K562 (cell line): ENCODE data around the gene NEUROD2. TPM values are rescaled to one million over a fixed set of nuclear protein-coding genes. Genes with fewer than 3 reads are reported as not detected.

Experiments
- ATAC-seq: fragments of 200-7000 bp; cut with Tn5 transposase; 3 replicates; pipeline ENCODE4 v1.9.1; 2020; ENCODE audit warnings: moderate library complexity
- BruUV-seq: library from RNA; stranded (reverse); fragments of 400-500 nt; replicated peaks from 2 replicates; lab custom pipeline; 2021; lab: Mats Ljungman, UMichigan
- CTCF ChIA-PET: fragments of 300-600 bp; formaldehyde crosslinking; extraction: SDS; loops from one replicate; lab custom pipeline; 2021; ENCODE audit warnings: low intra/inter-chr PET ratio; lab: Yijun Ruan, JAX
- POLR2A ChIA-PET: fragments of 300-600, 350-650 bp; sonication (Branson Sonifier 250); formaldehyde crosslinking; extraction: SDS; loops from one replicate; lab custom pipeline; 2021; ENCODE audit warnings: antibody characterized with exemption, inconsistent platforms; lab: Yijun Ruan, JAX
- DNase-seq, 4 experiments: peaks; one replicate each; pipeline versions ENCODE4 v3.0.0 to v3.0.0-alpha.2; 2011 to 2018; ENCODE audit warnings: low spot score in 3 of 4, mixed read lengths in 3 of 4; ENCODE audit errors: extremely low read depth in 1 of 4
- FAIRE-seq: peaks from 2 replicates; lab custom pipeline; 2011; peaks lifted over from hg19 to GRCh38; lab: Jason Lieb, UNC
- H2AFZ ChIP-seq: 2 replicates; pipeline ENCODE4 v1.6.0; 2011; ENCODE audit warnings: low read depth, low read length, control low read depth, inconsistent platforms
- H3K27ac ChIP-seq: fragments of 200-600 bp; 3 replicates; pipeline ENCODE4 v1.8.0; 2011; ENCODE audit warnings: low read depth, mild to moderate bottlenecking, control low read depth, inconsistent platforms, low read length, moderate library complexity, mixed read lengths; ENCODE audit errors: extremely low read depth
- H3K27me3 ChIP-seq, 2 experiments: fragments of 300-600 bp in 1 of 2; 2 replicates in 1 of 2; 3 replicates in 1 of 2; pipeline versions ENCODE4 v1.6.0 to v1.8.0; 2011; ENCODE audit warnings: inconsistent platforms in 2 of 2, low read length in 2 of 2, mild to moderate bottlenecking in 1 of 2, mixed read lengths in 1 of 2, moderate library complexity in 1 of 2; ENCODE audit not compliant: control insufficient read depth in 2 of 2, insufficient read depth in 2 of 2
- H3K36me3 ChIP-seq: fragments of 300-600 bp; 3 replicates; pipeline ENCODE4 v1.8.0; 2011; ENCODE audit warnings: mild to moderate bottlenecking, low read length, inconsistent platforms; ENCODE audit not compliant: control insufficient read depth, insufficient read depth
- H3K4me1 ChIP-seq, 2 experiments: fragments of 200-600 bp in 1 of 2; replicated peaks in 1 of 2; 2 replicates in 1 of 2; 3 replicates in 1 of 2; pipeline versions ENCODE4 v1.5.1 to v1.8.0; 2011; ENCODE audit warnings: inconsistent platforms in 2 of 2, low read length in 2 of 2, mild to moderate bottlenecking in 1 of 2, mixed read lengths in 1 of 2, moderate library complexity in 1 of 2; ENCODE audit not compliant: control insufficient read depth in 2 of 2, insufficient read depth in 2 of 2
- H3K4me2 ChIP-seq: 2 replicates; pipeline ENCODE4 v1.6.1; 2011; ENCODE audit warnings: low read length, control low read depth, inconsistent platforms, mixed read lengths; ENCODE audit not compliant: insufficient read depth
- H3K4me3 ChIP-seq: fragments of 200-600 bp; sonication (generic), shearing (Covaris generic); 2 replicates; pipeline ENCODE4 v1.5.1; 2016; ENCODE audit warnings: control low read depth, inconsistent platforms
- H3K79me2 ChIP-seq: fragments of 200-600 bp; 3 replicates; pipeline ENCODE4 v1.8.0; 2011; ENCODE audit warnings: low read length, inconsistent platforms; ENCODE audit not compliant: control insufficient read depth, insufficient read depth
- H3K9ac ChIP-seq, 2 experiments: 2 replicates each; pipeline versions ENCODE4 v1.6.0 to v1.6.1; 2011; ENCODE audit warnings: low read depth in 2 of 2, low read length in 2 of 2, control low read depth in 1 of 2, inconsistent platforms in 1 of 2, mild to moderate bottlenecking in 1 of 2, mixed read lengths in 1 of 2; ENCODE audit not compliant: insufficient read depth in 1 of 2
- H3K9me1 ChIP-seq: one replicate; pipeline ENCODE4 v1.6.0; 2011; ENCODE audit warnings: inconsistent platforms, mild to moderate bottlenecking, low read length, moderate library complexity; ENCODE audit not compliant: control insufficient read depth, insufficient read depth
- H3K9me3 ChIP-seq: replicated peaks from 2 replicates; pipeline ENCODE4 v1.5.1; 2011; ENCODE audit warnings: low read depth, low read length, inconsistent platforms; ENCODE audit not compliant: control insufficient read depth, insufficient read depth
- H4K20me1 ChIP-seq: replicated peaks from 2 replicates; pipeline ENCODE4 v1.6.1; 2011; ENCODE audit warnings: low read length, inconsistent platforms, mixed read lengths; ENCODE audit not compliant: control insufficient read depth, insufficient read depth
- HDAC3 ChIP-seq: fragments of 450-650 bp; IDR thresholded peaks from 2 replicates; pipeline ENCODE4 v1.6.1; 2018; ENCODE audit warnings: borderline replicate concordance, mild to moderate bottlenecking, moderate library complexity; ENCODE audit not compliant: partially characterized antibody
- HMG20A ChIP-seq: fragments of 450-650 bp; formaldehyde crosslinking; conservative IDR thresholded peaks from 2 replicates; pipeline ENCODE4 v1.4.0; 2020; ENCODE audit warnings: mild to moderate bottlenecking, mixed read lengths
- HSF4 ChIP-seq: fragments of 250-450 bp; sonication (Bioruptor Pico); IDR thresholded peaks from 2 replicates; pipeline ENCODE4 v2.1.2; 2022; ENCODE audit warnings: mild to moderate bottlenecking, moderate library complexity, borderline replicate concordance
- NEUROD1 ChIP-seq: fragments of 150-350 bp; IDR thresholded peaks from 2 replicates; pipeline ENCODE4 v1.6.1; 2014; ENCODE audit warnings: borderline replicate concordance, low read length, low read depth; ENCODE audit not compliant: partially characterized antibody
- SLC30A9 ChIP-seq: fragments of 250-450 bp; sonication (Bioruptor Pico); IDR thresholded peaks from 2 replicates; pipeline ENCODE4 v1.8.0; 2022; ENCODE audit warnings: mild to moderate bottlenecking, moderate library complexity
- SMAD3 ChIP-seq: fragments of 450-650 bp; formaldehyde crosslinking; conservative IDR thresholded peaks from 2 replicates; pipeline ENCODE4 v1.4.0; 2020; ENCODE audit warnings: mild to moderate bottlenecking
- ZNF232 ChIP-seq: sonication (generic); formaldehyde crosslinking; IDR thresholded peaks from 2 replicates; pipeline ENCODE4 v1.8.0; 2022; ENCODE audit warnings: mild to moderate bottlenecking, missing genetic modification reagents
- WGBS: fragments of 100-300 bp; shearing (Covaris generic); methylation state at CpG from one replicate; pipeline ENCODE4 v1.1.6; 2016; ENCODE audit warnings: low coverage, mixed read lengths; ENCODE audit not compliant: insufficient coverage; ENCODE audit errors: missing lambda C conversion rate; 5-methylcytosine and 5-hydroxymethylcytosine counted together
- in situ Hi-C: fragments of 300-500 bp; cut with MboI; formaldehyde crosslinking; loops from 4 replicates; pipeline ENCODE4 v1.15.0; 2018; ENCODE audit warnings: inconsistent platforms, mixed read lengths
- intact Hi-C: fragments of 100-400 bp; cut with micrococcal nuclease; formaldehyde crosslinking; loops from 2 replicates; pipeline ENCODE4 v1.14.2; 2022
- polyA plus RNA-seq, 8 experiments: library from polyadenylated mRNA; depleted of rRNA in 4 of 8; stranded (reverse) in 5 of 8; unstranded in 3 of 8; fragments of >200 nt; fragmentation: Nextera tagmentation in 2 of 8; fragmentation: Illumina TruSeq in 1 of 8; extraction: Ambion mirVana in 2 of 8; extraction: Trizol in 1 of 8; gene quantifications; 2 replicates each; pipeline versions ENCODE4 v1.2.1 to v1.2.3, GENCODE V29; 2011 to 2014; ENCODE audit warnings: inconsistent platforms in 1 of 8, missing spikeins in 1 of 8
- total RNA-seq, 7 experiments: library from RNA; depleted of rRNA in 6 of 7; stranded (reverse); fragments of >200 nt in 6 of 7; fragmentation: Illumina TruSeq in 2 of 7; extraction: Trizol in 2 of 7; gene quantifications; 2 replicates each; pipeline versions ENCODE4 v1.2.1 to v1.2.3, GENCODE V29; 2011 to 2021; ENCODE audit warnings: low replicate concordance in 1 of 7
- TF ChIP-seq, protein P1 (sequence below): sonication (generic); formaldehyde crosslinking; IDR thresholded peaks from 2 replicates; pipeline ENCODE4 v1.8.0; 2023; ENCODE audit warnings: mild to moderate bottlenecking, missing genetic modification reagents
- TF ChIP-seq, protein P2 (sequence below): fragments of 450-650 bp; IDR thresholded peaks from 2 replicates; pipeline ENCODE4 v1.6.1; 2016; ENCODE audit warnings: missing biosample characterization, missing genetic modification characterization
- TF ChIP-seq, protein P3 (sequence below): fragments of 150-350 bp; IDR thresholded peaks from 2 replicates; pipeline ENCODE4 v1.6.1; 2014; ENCODE audit warnings: low read depth, mild to moderate bottlenecking, low read length, borderline replicate concordance

Gene NEUROD2
- total and polyA plus RNA-seq, 9 of the 15 experiments (the other 6 are each of a cell fraction or from before 2014, with no cell fraction given): not detected

DNA sequence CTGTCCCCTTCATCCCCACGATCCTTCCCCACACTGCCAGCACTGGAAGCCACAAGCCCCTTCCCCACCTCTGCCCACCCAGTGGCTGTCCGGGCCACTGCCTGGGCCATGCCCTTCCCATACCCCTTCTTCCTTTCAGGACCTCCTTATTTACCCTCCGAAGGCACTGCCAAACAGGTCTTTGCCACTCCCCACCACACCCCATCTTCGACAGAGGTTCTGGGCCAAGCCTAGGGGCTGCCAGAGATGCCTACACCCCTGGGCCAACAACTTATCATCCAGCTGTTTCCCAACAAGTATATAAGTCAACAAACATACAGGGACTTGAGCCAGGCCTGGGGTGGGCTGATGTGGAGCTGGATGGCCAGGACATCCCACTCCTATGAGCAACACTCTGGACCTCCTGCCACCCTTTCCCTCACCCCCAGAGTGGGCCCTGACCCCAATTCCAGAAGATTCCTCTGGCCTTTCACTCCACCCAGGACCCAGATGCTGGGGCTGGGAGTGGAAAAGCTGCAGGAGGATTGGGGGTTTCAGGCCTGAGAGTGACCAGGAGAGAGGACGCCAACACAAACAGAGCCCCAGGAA lies 17.6 kb upstream of the NEUROD2 start:
- POLR2A ChIA-PET: interaction anchor here (0.7 to 1.2 kb wide), 3 partner anchors 8 to 77 kb away, joined by 3 read pairs; no protein-coding TSS in a partner anchor
- FAIRE-seq: no peak

More for the DNA sequence above, 17.6 kb upstream of the NEUROD2 start:
- BruUV-seq: no TSS peak
- WGBS: 25% methylated on average over 5 of the region's 5 CpGs
- in situ Hi-C loops: no loop called here
- Histone ChIP-seq H3K36me3 (no peaks in the 10 kb centered on the region), H3K4me1 (peaks cover 3 to 49% of the 10 kb centered on the region in 2 experiments; a peak in 2 of 5 replicates), H3K9me3 (no peaks in the 10 kb centered on the region), H2AFZ (no peak overlapping the region), H3K79me2 (no peaks in the 10 kb centered on the region), H3K27me3 (peaks cover 0 to 11% of the 10 kb centered on the region in 2 experiments; a peak in 2 of 5 replicates), H3K4me3 (no peak overlapping the region), H3K9me1 (no peaks in the 10 kb centered on the region), H3K27ac (no peak overlapping the region), H4K20me1 (no peaks in the 10 kb centered on the region), H3K4me2 (no peak overlapping the region), H3K9ac (no peak overlapping the region)
- CTCF ChIA-PET: interaction anchor here (0.7 to 4.3 kb wide), 2 partner anchors 77 to 126 kb away, joined by 3 to 34 read pairs; no protein-coding TSS in a partner anchor
- no peak for DNase-seq
- intact Hi-C loops: no loop called here
- ATAC-seq: no peak
- TF ChIP-seq, protein P1, sequence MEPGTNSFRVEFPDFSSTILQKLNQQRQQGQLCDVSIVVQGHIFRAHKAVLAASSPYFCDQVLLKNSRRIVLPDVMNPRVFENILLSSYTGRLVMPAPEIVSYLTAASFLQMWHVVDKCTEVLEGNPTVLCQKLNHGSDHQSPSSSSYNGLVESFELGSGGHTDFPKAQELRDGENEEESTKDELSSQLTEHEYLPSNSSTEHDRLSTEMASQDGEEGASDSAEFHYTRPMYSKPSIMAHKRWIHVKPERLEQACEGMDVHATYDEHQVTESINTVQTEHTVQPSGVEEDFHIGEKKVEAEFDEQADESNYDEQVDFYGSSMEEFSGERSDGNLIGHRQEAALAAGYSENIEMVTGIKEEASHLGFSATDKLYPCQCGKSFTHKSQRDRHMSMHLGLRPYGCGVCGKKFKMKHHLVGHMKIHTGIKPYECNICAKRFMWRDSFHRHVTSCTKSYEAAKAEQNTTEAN (CRISPR knock-in tag): no peak
- TF ChIP-seq ZNF232 (CRISPR knock-in tag) (no peak), HMG20A (CRISPR knock-in tag) (no peak), NEUROD1 (no peak), SLC30A9 (CRISPR knock-in tag) (no peak), HDAC3 (no peak), HSF4 (CRISPR knock-in tag) (no peak), SMAD3 (CRISPR knock-in tag) (no peak)
- TF ChIP-seq, protein P2, sequence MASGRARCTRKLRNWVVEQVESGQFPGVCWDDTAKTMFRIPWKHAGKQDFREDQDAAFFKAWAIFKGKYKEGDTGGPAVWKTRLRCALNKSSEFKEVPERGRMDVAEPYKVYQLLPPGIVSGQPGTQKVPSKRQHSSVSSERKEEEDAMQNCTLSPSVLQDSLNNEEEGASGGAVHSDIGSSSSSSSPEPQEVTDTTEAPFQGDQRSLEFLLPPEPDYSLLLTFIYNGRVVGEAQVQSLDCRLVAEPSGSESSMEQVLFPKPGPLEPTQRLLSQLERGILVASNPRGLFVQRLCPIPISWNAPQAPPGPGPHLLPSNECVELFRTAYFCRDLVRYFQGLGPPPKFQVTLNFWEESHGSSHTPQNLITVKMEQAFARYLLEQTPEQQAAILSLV: no peak
- TF ChIP-seq, protein P3, sequence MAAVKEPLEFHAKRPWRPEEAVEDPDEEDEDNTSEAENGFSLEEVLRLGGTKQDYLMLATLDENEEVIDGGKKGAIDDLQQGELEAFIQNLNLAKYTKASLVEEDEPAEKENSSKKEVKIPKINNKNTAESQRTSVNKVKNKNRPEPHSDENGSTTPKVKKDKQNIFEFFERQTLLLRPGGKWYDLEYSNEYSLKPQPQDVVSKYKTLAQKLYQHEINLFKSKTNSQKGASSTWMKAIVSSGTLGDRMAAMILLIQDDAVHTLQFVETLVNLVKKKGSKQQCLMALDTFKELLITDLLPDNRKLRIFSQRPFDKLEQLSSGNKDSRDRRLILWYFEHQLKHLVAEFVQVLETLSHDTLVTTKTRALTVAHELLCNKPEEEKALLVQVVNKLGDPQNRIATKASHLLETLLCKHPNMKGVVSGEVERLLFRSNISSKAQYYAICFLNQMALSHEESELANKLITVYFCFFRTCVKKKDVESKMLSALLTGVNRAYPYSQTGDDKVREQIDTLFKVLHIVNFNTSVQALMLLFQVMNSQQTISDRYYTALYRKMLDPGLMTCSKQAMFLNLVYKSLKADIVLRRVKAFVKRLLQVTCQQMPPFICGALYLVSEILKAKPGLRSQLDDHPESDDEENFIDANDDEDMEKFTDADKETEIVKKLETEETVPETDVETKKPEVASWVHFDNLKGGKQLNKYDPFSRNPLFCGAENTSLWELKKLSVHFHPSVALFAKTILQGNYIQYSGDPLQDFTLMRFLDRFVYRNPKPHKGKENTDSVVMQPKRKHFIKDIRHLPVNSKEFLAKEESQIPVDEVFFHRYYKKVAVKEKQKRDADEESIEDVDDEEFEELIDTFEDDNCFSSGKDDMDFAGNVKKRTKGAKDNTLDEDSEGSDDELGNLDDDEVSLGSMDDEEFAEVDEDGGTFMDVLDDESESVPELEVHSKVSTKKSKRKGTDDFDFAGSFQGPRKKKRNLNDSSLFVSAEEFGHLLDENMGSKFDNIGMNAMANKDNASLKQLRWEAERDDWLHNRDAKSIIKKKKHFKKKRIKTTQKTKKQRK: no peak
